HepG2 (cell line): ENCODE results near the gene CBLC. TPM values are rescaled to one million over a fixed set of nuclear protein-coding genes. Genes with fewer than 3 reads are reported as not detected.

Experiments
- ARID5B ChIP-seq: IDR thresholded peaks from 2 replicates; pipeline ENCODE4 v1.4.0; 2020; ENCODE audit warnings: mild to moderate bottlenecking, missing genetic modification reagents
- ATF3 ChIP-seq: sonication (generic); formaldehyde crosslinking; IDR thresholded peaks from 2 replicates; pipeline ENCODE4 v1.4.0; 2020; ENCODE audit warnings: missing genetic modification reagents
- CBX5 ChIP-seq: sonication (generic); formaldehyde crosslinking; IDR thresholded peaks from 2 replicates; pipeline ENCODE4 v1.4.0; 2020; ENCODE audit warnings: missing genetic modification reagents, borderline replicate concordance
- FOXJ3 ChIP-seq: sonication (generic); formaldehyde crosslinking; IDR thresholded peaks from 2 replicates; pipeline ENCODE4 v1.4.0; 2020; ENCODE audit warnings: missing genetic modification reagents, mild to moderate bottlenecking, borderline replicate concordance
- HNRNPK ChIP-seq: fragments of 200-400 bp; formaldehyde crosslinking; IDR thresholded peaks from 2 replicates; pipeline ENCODE4 v1.6.1; 2018; ENCODE audit warnings: low read length, low read depth, moderate library complexity, mild to moderate bottlenecking; ENCODE audit not compliant: poor library complexity, severe bottlenecking
- MBD4 ChIP-seq: IDR thresholded peaks from 2 replicates; pipeline ENCODE4 v1.6.1; 2012; ENCODE audit warnings: low read length, inconsistent platforms, borderline replicate concordance
- MZF1 ChIP-seq: sonication (generic); formaldehyde crosslinking; IDR thresholded peaks from 2 replicates; pipeline ENCODE4 v1.8.1; 2023; ENCODE audit warnings: mild to moderate bottlenecking, missing genetic modification reagents, borderline replicate concordance
- NR0B2 ChIP-seq: sonication (generic); formaldehyde crosslinking; IDR thresholded peaks from 2 replicates; pipeline ENCODE4 v1.4.0; 2020; ENCODE audit warnings: mild to moderate bottlenecking, missing genetic modification reagents
- ONECUT2 ChIP-seq: sonication (generic); formaldehyde crosslinking; IDR thresholded peaks from 2 replicates; pipeline ENCODE4 v1.4.0; 2020; ENCODE audit warnings: missing genetic modification reagents
- PAX8 ChIP-seq: sonication (generic); formaldehyde crosslinking; IDR thresholded peaks from 2 replicates; pipeline ENCODE4 v1.8.0; 2022; ENCODE audit warnings: mild to moderate bottlenecking, missing genetic modification reagents, borderline replicate concordance
- RBFOX2 ChIP-seq: fragments of 200-400 bp; formaldehyde crosslinking; IDR thresholded peaks from 2 replicates; pipeline ENCODE4 v1.6.1; 2017; ENCODE audit warnings: low read depth, mild to moderate bottlenecking, low read length
- RXRB ChIP-seq: IDR thresholded peaks from 2 replicates; pipeline ENCODE4 v1.6.1; 2016; ENCODE audit warnings: borderline replicate concordance, missing genetic modification reagents, missing compliant biosample characterization
- SMARCC2 ChIP-seq: fragments of 450-650 bp; IDR thresholded peaks from 2 replicates; pipeline ENCODE4 v1.6.1; 2017; ENCODE audit warnings: antibody characterized with exemption, mild to moderate bottlenecking
- TERF1 ChIP-seq: sonication (generic); formaldehyde crosslinking; IDR thresholded peaks from 2 replicates; pipeline ENCODE4 v1.8.0; 2022; ENCODE audit warnings: mild to moderate bottlenecking, missing genetic modification reagents, moderate library complexity
- TOE1 ChIP-seq: sonication (generic); formaldehyde crosslinking; IDR thresholded peaks from 2 replicates; pipeline ENCODE4 v1.4.0; 2020; ENCODE audit warnings: mild to moderate bottlenecking, missing genetic modification reagents
- ZEB1 ChIP-seq: IDR thresholded peaks from 2 replicates; pipeline ENCODE4 v1.6.1; 2012; ENCODE audit warnings: mild to moderate bottlenecking, low read depth, inconsistent platforms; ENCODE audit not compliant: insufficient replicate concordance
- ZFP62 ChIP-seq: sonication (generic); formaldehyde crosslinking; IDR thresholded peaks from 2 replicates; pipeline ENCODE4 v1.4.0; 2020; ENCODE audit warnings: missing genetic modification reagents
- ZMAT3 ChIP-seq: sonication (generic); formaldehyde crosslinking; conservative IDR thresholded peaks from 2 replicates; pipeline ENCODE4 v1.7.0; 2021; ENCODE audit warnings: missing genetic modification reagents
- ZNF274 ChIP-seq: sonication (generic); formaldehyde crosslinking; IDR thresholded peaks from 2 replicates; pipeline ENCODE4 v1.5.1; 2020; ENCODE audit warnings: mild to moderate bottlenecking, missing genetic modification reagents
- ZNF543 ChIP-seq: sonication (generic); formaldehyde crosslinking; IDR thresholded peaks from 2 replicates; pipeline ENCODE4 v1.4.0; 2020; ENCODE audit warnings: mild to moderate bottlenecking, missing genetic modification reagents
- ZNF546 ChIP-seq: sonication (generic); formaldehyde crosslinking; conservative IDR thresholded peaks from 2 replicates; pipeline ENCODE4 v1.8.1; 2023; ENCODE audit warnings: mild to moderate bottlenecking, missing genetic modification reagents
- polyA plus RNA-seq, 8 experiments: library from polyadenylated mRNA; depleted of rRNA in 3 of 8; stranded (reverse) in 7 of 8; unstranded in 1 of 8; fragments of >200 nt; fragmentation: Illumina TruSeq in 4 of 8; extraction: Trizol in 4 of 8; gene quantifications; 2 replicates each; pipeline versions ENCODE4 v1.2.1 to v1.2.3, GENCODE V29; 2011 to 2016; ENCODE audit warnings: low read depth in 4 of 8, missing spikeins in 1 of 8, mixed read lengths in 1 of 8; ENCODE audit not compliant: insufficient read depth in 1 of 8
- total RNA-seq, 5 experiments: library from RNA; depleted of rRNA; stranded (reverse); fragments of >200 nt; fragmentation: Illumina TruSeq; extraction: Trizol; gene quantifications; 2 replicates each; pipeline ENCODE4 v1.2.3, GENCODE V29; 2016; ENCODE audit warnings: low read depth in 1 of 5
- TF ChIP-seq, protein P1 (sequence below): sonication (generic); formaldehyde crosslinking; IDR thresholded peaks from 2 replicates; pipeline ENCODE4 v1.4.0; 2020; ENCODE audit warnings: mild to moderate bottlenecking, low read depth, missing genetic modification reagents
- TF ChIP-seq, protein P2 (sequence below): sonication (generic); formaldehyde crosslinking; IDR thresholded peaks from 2 replicates; pipeline ENCODE4 v1.4.0; 2020; ENCODE audit warnings: missing genetic modification reagents

CBLC gene
- total and polyA plus RNA-seq, 2 of the 13 experiments (the other 11 are each of a cell fraction or from before 2014, with no cell fraction given), result 1.8 to 2.6 TPM

GRCh38 chr19:44746946-44747738, 30.5 kb upstream of the CBLC start (continued):
- TF ChIP-seq, protein P1, sequence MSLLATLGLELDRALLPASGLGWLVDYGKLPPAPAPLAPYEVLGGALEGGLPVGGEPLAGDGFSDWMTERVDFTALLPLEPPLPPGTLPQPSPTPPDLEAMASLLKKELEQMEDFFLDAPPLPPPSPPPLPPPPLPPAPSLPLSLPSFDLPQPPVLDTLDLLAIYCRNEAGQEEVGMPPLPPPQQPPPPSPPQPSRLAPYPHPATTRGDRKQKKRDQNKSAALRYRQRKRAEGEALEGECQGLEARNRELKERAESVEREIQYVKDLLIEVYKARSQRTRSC (CRISPR knock-in tag), result no peak
- TF ChIP-seq FOXJ3 (CRISPR knock-in tag), result no peak
- 0 out of 2 replicates have a peak, but pooled peaks have one; percentile 32 for TF ChIP-seq CBX5 (CRISPR knock-in tag)
- TF ChIP-seq RXRB (CRISPR knock-in tag), result peak; percentile 91
- TF ChIP-seq ZNF274 (CRISPR knock-in tag), result no peak
- TF ChIP-seq SMARCC2, result no peak
- TF ChIP-seq, protein P2, sequence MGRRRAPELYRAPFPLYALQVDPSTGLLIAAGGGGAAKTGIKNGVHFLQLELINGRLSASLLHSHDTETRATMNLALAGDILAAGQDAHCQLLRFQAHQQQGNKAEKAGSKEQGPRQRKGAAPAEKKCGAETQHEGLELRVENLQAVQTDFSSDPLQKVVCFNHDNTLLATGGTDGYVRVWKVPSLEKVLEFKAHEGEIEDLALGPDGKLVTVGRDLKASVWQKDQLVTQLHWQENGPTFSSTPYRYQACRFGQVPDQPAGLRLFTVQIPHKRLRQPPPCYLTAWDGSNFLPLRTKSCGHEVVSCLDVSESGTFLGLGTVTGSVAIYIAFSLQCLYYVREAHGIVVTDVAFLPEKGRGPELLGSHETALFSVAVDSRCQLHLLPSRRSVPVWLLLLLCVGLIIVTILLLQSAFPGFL (CRISPR knock-in tag), result no peak
- no peak for TF ChIP-seq ZEB1
- no peak for TF ChIP-seq ONECUT2
- TF ChIP-seq RBFOX2, result peak; percentile 79
- TF ChIP-seq HNRNPK, result no peak
- no peak for TF ChIP-seq ZMAT3
- no peak for TF ChIP-seq PAX8 (CRISPR knock-in tag)
- TF ChIP-seq ARID5B (CRISPR knock-in tag), result peak; percentile 67
- TF ChIP-seq ZNF543 (CRISPR knock-in tag), result no peak
- no peak for TF ChIP-seq TERF1 (CRISPR knock-in tag)
- no peak for TF ChIP-seq NR0B2 (CRISPR knock-in tag)
- TF ChIP-seq MBD4, result no peak
- TF ChIP-seq ATF3, result no peak
- no peak for TF ChIP-seq TOE1 (CRISPR knock-in tag)
- TF ChIP-seq ZFP62 (CRISPR knock-in tag), result no peak
- no peak for TF ChIP-seq MZF1
- TF ChIP-seq ZNF546 (CRISPR knock-in tag), result no peak
